ENCODE data around the gene MICALL1.
A peak's percentile ranks its signal among the peaks of the same experiment; 100 is the strongest.

Gene MICALL1

GRCh38 chr22:37909766-37910165 lies 3.7 kb downstream of the MICALL1 start:
- H3K36me3 ChIP-seq = peaks cover 4% of the 10 kb centered on the region
- H3K4me1 ChIP-seq (ENCODE audit: control insufficient read depth in 1 of 2, insufficient read depth in 1 of 2, low read depth in 1 of 2, low read length in 1 of 2) = peaks cover 26 to 34% of the 10 kb centered on the region in 2 experiments
- no peak overlapping the region for H3K4me3 ChIP-seq (ENCODE audit: low read depth in 1 of 2, low read length in 1 of 2)
- H3K9me3 ChIP-seq = no peaks in the 10 kb centered on the region
- no peak for TF ChIP-seq CTCF (IDR thresholded peaks at IDR 0.05)
- no peak overlapping the region for H3K27ac ChIP-seq
- H3K27me3 ChIP-seq = no peaks in the 10 kb centered on the region

GRCh38 chr22:37910890-37911672 lies 5.0 kb downstream of the MICALL1 start:
- peaks cover 20 to 26% of the 10 kb centered on the region in 2 experiments for H3K4me1 ChIP-seq (ENCODE audit: control insufficient read depth in 1 of 2, insufficient read depth in 1 of 2, low read depth in 1 of 2, low read length in 1 of 2)
- H3K4me3 ChIP-seq (ENCODE audit: low read depth in 1 of 2, low read length in 1 of 2) = no peak overlapping the region
- H3K36me3 ChIP-seq = peaks cover 8% of the 10 kb centered on the region
- H3K27ac ChIP-seq = no peak overlapping the region
- TF ChIP-seq CTCF (IDR thresholded peaks at IDR 0.05) = no peak
- no peaks in the 10 kb centered on the region for H3K27me3 ChIP-seq
- no peaks in the 10 kb centered on the region for H3K9me3 ChIP-seq

GRCh38 chr22:37911697-37912096 lies 5.6 kb downstream of the MICALL1 start:
- TF ChIP-seq CTCF (IDR thresholded peaks at IDR 0.05) = no peak
- peaks cover 15% of the 10 kb centered on the region for H3K36me3 ChIP-seq
- H3K4me1 ChIP-seq (ENCODE audit: control insufficient read depth in 1 of 2, insufficient read depth in 1 of 2, low read depth in 1 of 2, low read length in 1 of 2) = peaks cover 18 to 25% of the 10 kb centered on the region in 2 experiments
- H3K9me3 ChIP-seq = no peaks in the 10 kb centered on the region
- no peak overlapping the region for H3K4me3 ChIP-seq (ENCODE audit: low read depth in 1 of 2, low read length in 1 of 2)
- no peak overlapping the region for H3K27ac ChIP-seq
- no peaks in the 10 kb centered on the region for H3K27me3 ChIP-seq

- H3K27ac ChIP-seq = no peak overlapping the region
- H3K4me3 ChIP-seq (ENCODE audit: low read depth in 1 of 2, low read length in 1 of 2) = no peak overlapping the region
- no peaks in the 10 kb centered on the region for H3K27me3 ChIP-seq
- no peaks in the 10 kb centered on the region for H3K9me3 ChIP-seq
- H3K36me3 ChIP-seq = peaks cover 19% of the 10 kb centered on the region
- H3K4me1 ChIP-seq (ENCODE audit: control insufficient read depth in 1 of 2, insufficient read depth in 1 of 2, low read depth in 1 of 2, low read length in 1 of 2) = peaks cover 13 to 21% of the 10 kb centered on the region in 2 experiments
- no peak for TF ChIP-seq CTCF (IDR thresholded peaks at IDR 0.05)
Measured at GRCh38 chr22:37912171-37912570, 6.1 kb downstream of the MICALL1 start.

GRCh38 chr22:37913233-37913721 lies 7.2 kb downstream of the MICALL1 start:
- Histone ChIP-seq H3K27me3 (no peaks in the 10 kb centered on the region), H3K36me3 (peaks cover 30% of the 10 kb centered on the region), H3K27ac (peak overlapping the region; percentile 26), H3K4me1 (ENCODE audit: control insufficient read depth in 1 of 2, insufficient read depth in 1 of 2, low read depth in 1 of 2, low read length in 1 of 2) (peaks cover 8 to 19% of the 10 kb centered on the region in 2 experiments), H3K4me3 (ENCODE audit: low read depth in 1 of 2, low read length in 1 of 2) (no peak overlapping the region), H3K9me3 (no peaks in the 10 kb centered on the region)
- TF ChIP-seq CTCF (IDR thresholded peaks at IDR 0.05) = no peak

Measured in neutrophil (primary cell).